NB4 (cell line): ENCODE measurements around the gene AGBL2.
"Not testable (repeated sequence)": the region's sequence is repeated elsewhere in the genome, so short reads cannot be mapped to it uniquely, and the experiment has no call there.

Experiments
- DNase-seq: peaks from one replicate; pipeline ENCODE4 v3.0.0; 2010; ENCODE audit warnings: low read depth
- H3K4me3 ChIP-seq: one replicate; pipeline ENCODE4 v1.5.1; 2011; ENCODE audit warnings: mild to moderate bottlenecking, low read depth, low read length, moderate library complexity
- MYC ChIP-seq: IDR thresholded peaks from 2 replicates; pipeline ENCODE4 v1.6.1; 2011; ENCODE audit warnings: low read depth, low read length
- POLR2A ChIP-seq: IDR thresholded peaks from 2 replicates; pipeline ENCODE4 v1.6.1; 2011; ENCODE audit warnings: mild to moderate bottlenecking; ENCODE audit not compliant: insufficient read length; ENCODE audit errors: extremely low read depth
- TF ChIP-seq, protein P1 (sequence below): IDR thresholded peaks from 2 replicates; pipeline ENCODE4 v1.6.1; 2011; ENCODE audit warnings: low read depth, low read length
- TF ChIP-seq, protein P2 (sequence below): IDR thresholded peaks from one replicate; pipeline ENCODE4 v1.5.1; 2012; ENCODE audit warnings: low read depth, low read length

The AGBL2 gene, protein sequence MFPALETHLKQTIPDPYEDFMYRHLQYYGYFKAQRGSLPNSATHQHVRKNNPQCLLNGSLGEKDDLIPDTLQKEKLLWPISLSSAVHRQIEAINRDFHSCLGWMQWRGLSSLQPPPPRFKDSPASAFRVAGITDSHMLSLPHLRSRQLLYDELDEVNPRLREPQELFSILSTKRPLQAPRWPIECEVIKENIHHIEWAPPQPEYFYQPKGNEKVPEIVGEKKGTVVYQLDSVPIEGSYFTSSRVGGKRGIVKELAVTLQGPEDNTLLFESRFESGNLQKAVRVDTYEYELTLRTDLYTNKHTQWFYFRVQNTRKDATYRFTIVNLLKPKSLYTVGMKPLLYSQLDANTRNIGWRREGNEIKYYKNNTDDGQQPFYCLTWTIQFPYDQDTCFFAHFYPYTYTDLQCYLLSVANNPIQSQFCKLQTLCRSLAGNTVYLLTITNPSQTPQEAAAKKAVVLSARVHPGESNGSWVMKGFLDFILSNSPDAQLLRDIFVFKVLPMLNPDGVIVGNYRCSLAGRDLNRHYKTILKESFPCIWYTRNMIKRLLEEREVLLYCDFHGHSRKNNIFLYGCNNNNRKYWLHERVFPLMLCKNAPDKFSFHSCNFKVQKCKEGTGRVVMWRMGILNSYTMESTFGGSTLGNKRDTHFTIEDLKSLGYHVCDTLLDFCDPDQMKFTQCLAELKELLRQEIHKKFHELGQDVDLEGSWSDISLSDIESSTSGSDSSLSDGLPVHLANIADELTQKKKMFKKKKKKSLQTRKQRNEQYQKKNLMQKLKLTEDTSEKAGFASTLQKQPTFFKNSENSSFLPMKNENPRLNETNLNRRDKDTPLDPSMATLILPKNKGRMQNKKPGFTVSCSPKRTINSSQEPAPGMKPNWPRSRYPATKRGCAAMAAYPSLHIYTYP

DNA sequence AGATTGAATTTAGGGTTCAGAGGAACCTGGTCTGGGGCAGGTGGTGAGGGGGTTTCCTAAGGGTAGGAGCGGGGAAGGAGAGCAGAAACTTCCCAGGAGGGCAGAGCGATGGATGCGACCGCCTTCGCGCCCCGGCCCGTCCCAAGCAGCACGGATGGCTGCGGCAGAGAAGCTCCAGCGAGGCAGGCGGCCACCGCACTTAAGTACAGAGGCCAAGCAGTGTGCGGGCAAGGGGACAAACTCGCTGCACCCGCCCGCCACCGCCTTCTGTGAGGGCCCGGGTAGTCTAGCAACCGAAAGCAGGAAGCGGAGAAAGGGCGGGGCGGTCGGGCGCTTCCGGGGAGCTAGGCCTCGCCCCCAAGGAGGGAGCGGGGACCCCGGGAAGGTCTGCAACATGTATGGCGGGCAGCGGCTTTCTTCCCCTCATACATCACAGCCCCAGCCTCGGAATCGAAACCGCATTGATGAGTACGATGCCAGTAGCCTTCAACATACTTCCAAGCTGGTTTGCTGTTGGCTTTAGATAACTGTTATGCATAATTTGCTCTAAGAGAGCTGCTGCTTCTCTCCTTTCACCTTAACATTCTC is at the start of gene AGBL2:
TSS of gene AGBL2 (minus strand) at position 288 of the 588 bp plus-strand sequence. CDS start 719 bp downstream, outside the sequence.
- DNase-seq, result peak; percentile 94
- TF ChIP-seq MYC (peak; percentile 39; the same call in 1 of the 2 replicates), POLR2A (peak; percentile 80)
- TF ChIP-seq, protein P1, sequence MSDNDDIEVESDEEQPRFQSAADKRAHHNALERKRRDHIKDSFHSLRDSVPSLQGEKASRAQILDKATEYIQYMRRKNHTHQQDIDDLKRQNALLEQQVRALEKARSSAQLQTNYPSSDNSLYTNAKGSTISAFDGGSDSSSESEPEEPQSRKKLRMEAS, result peak; percentile 42; the same call in 1 of the 2 replicates
- TF ChIP-seq, protein P2, sequence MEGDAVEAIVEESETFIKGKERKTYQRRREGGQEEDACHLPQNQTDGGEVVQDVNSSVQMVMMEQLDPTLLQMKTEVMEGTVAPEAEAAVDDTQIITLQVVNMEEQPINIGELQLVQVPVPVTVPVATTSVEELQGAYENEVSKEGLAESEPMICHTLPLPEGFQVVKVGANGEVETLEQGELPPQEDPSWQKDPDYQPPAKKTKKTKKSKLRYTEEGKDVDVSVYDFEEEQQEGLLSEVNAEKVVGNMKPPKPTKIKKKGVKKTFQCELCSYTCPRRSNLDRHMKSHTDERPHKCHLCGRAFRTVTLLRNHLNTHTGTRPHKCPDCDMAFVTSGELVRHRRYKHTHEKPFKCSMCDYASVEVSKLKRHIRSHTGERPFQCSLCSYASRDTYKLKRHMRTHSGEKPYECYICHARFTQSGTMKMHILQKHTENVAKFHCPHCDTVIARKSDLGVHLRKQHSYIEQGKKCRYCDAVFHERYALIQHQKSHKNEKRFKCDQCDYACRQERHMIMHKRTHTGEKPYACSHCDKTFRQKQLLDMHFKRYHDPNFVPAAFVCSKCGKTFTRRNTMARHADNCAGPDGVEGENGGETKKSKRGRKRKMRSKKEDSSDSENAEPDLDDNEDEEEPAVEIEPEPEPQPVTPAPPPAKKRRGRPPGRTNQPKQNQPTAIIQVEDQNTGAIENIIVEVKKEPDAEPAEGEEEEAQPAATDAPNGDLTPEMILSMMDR, result no peak

DNA sequence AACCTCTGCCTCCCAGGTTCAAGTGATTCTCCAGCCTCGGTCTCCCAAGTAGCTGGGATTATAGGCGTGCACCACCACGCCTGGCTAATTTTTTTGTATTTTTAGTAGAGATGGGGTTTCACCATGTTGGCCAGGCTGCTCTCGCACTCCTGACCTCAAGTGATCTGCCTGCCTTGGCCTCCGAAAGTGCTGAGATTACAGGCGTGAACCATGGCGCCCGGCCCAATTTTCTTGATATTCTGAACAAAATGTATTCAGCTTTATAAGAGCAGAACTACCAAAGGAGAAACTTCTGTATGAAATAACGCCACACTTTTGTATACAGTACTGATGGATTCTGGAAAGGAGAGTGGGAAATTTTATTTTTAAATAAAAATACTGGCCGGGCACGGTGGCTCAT is 44.1 kb upstream of the AGBL2 start:
- H3K4me3 ChIP-seq, DNase-seq: not testable (repeated sequence)

More for the DNA sequence above, at the start of gene AGBL2:
- H3K4me3 ChIP-seq, result peak within 1 kb of the TSS; percentile 78

DNA sequence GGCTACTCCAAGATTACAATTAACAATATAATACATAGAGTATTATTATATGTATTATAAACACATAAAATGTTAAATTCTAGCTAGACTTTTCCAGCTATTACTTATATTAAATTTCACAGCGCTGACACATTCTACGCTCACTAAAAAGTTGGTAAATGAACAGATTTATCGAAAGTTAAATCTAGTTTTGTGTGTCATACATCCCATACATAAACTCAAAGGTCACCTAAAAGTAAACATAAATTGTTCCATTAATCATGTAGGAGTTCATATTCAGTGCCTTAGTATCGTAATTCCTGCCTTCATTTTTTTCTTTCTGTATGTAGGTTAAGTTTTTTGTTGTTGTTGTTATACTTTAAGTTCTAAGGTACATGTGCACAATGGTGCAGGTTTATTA is 41.0 kb upstream of the AGBL2 start:
- H3K4me3 ChIP-seq, result no peak overlapping the region
- TF ChIP-seq, protein P2, result no peak
- TF ChIP-seq, protein P1, result no peak
- TF ChIP-seq POLR2A, result no peak
- TF ChIP-seq MYC, result no peak

DNA sequence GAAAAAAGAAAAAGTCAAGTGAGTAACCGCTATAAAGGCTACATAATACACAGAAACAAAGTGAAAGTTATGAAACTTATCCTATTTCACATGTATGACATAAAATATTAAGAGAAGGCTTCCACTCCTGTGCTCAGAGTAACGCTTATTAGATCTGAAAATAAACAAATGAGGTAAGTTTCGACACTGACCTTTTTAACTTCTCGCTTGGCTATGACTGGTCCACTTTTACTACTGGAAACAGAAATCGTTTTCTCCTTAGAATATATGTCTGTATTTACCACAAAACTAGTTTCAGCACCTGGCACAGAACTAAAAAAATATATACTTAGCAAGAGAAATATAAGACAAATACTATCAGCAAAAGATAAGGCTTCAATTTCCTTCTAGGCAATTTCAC is 35.6 kb upstream of the AGBL2 start:
- no peak for DNase-seq
- TF ChIP-seq, protein P1, result no peak
- TF ChIP-seq MYC, result no peak
- TF ChIP-seq, protein P2, result no peak
- no peak for TF ChIP-seq POLR2A
- H3K4me3 ChIP-seq, result no peak overlapping the region

More for the DNA sequence above, 41.0 kb upstream of the AGBL2 start:
- no peak for DNase-seq

DNA sequence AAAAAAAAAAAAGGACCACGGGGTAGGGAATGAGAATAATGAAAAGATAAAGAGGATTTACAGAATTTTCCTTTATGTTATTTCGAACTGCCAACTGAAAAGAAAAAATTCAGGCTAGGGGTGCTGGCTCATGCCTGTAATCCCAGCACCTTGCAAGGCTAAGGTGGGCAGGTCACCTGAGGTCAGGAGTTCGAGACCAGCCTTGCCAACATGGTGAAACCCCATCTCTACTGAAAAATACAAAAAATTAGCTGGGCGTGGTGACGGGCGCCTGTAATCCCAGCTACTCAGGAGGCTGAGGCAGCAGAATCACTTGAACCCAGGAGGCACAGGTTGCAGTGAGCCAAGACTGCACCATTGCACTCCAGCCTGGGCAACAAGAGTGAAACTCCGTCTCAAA is 27.3 kb upstream of the AGBL2 start:
- not testable (repeated sequence) for H3K4me3 ChIP-seq, DNase-seq

DNA sequence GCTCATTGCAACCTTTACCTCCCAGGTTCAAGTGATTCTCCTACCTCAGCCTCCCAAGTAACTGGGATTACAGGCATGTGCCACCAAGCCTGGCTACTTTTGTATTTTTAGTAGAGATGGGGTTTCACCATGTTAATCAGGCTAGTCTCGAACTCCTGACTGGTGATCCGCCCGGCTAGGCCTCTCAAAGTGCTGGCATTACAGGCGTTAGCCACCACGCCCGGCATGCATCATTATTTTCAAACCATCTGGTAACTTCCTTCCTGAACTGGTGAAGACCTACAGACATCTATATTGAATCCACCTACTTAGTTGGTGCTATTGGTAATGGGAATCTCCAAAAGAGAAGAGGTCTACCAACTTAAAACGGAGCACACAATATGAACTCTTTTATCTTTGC is 22.6 kb upstream of the AGBL2 start:
- H3K4me3 ChIP-seq, DNase-seq: not testable (repeated sequence)

DNA sequence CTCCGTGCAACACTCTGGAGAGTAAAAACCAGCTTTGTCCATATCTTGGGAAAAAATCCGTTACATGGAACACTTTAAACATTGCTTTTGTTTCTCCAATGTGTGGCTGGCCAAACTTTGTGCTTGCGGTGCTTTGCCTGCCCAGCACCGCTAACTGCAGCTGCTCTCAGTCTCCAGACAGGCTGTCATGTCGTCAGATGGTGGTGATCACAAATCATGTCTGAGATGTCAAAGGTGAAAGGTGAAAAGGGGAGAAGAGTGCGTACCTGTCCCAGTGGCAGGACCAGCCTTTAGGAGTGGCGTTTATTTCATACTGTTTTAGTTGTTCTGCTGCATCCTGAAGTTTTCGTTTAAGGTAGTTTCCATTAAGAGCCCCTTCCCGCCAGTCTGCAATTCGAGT is 17.1 kb upstream of the AGBL2 start:
- H3K4me3 ChIP-seq, result no peak overlapping the region
- TF ChIP-seq, protein P2, result no peak
- TF ChIP-seq POLR2A (no peak), MYC (no peak)
- TF ChIP-seq, protein P1, result no peak
- DNase-seq, result no peak
